AG09309 (cell line): Measurements from ENCODE around the gene TLCD3A.
"Not testable (repeated sequence)": the region's sequence is repeated elsewhere in the genome, so short reads cannot be mapped to it uniquely, and the experiment has no call there.

Source experiments
- DNase-seq: peaks from one replicate; pipeline ENCODE4 v3.0.0-alpha.2; 2010; ENCODE audit warnings: low read depth
- H3K4me3 ChIP-seq: 2 replicates; pipeline ENCODE4 v1.5.1; 2011; ENCODE audit warnings: mild to moderate bottlenecking, low read depth, low read length, moderate library complexity; ENCODE audit not compliant: control insufficient read depth
- CTCF ChIP-seq: IDR thresholded peaks from 2 replicates; pipeline ENCODE4 v1.5.1; 2011; ENCODE audit warnings: mild to moderate bottlenecking, low read depth, low read length, inconsistent platforms; ENCODE audit not compliant: insufficient read depth, control insufficient read depth; ENCODE audit errors: missing control alignments

TLCD3A gene

GRCh38 chr17:752620-753219 lies 20.3 kb downstream of the TLCD3A start:
- no peak for TF ChIP-seq CTCF
- no peak for DNase-seq
- H3K4me3 ChIP-seq: peak overlapping the region; percentile 57

- no peak for TF ChIP-seq CTCF
- DNase-seq: no peak
- H3K4me3 ChIP-seq: no peak overlapping the region
Observed at GRCh38 chr17:753418-753817, 21.0 kb downstream of the TLCD3A start.

GRCh38 chr17:755319-755961 lies 23.0 kb downstream of the TLCD3A start:
- not testable (repeated sequence) for H3K4me3 ChIP-seq, DNase-seq

GRCh38 chr17:756010-756567 lies 23.7 kb downstream of the TLCD3A start:
- not testable (repeated sequence) for H3K4me3 ChIP-seq, DNase-seq

- no peak for TF ChIP-seq CTCF
- no peak for DNase-seq
- no peak overlapping the region for H3K4me3 ChIP-seq
Observed at GRCh38 chr17:759964-760363, 27.6 kb downstream of the TLCD3A start.

DNA sequence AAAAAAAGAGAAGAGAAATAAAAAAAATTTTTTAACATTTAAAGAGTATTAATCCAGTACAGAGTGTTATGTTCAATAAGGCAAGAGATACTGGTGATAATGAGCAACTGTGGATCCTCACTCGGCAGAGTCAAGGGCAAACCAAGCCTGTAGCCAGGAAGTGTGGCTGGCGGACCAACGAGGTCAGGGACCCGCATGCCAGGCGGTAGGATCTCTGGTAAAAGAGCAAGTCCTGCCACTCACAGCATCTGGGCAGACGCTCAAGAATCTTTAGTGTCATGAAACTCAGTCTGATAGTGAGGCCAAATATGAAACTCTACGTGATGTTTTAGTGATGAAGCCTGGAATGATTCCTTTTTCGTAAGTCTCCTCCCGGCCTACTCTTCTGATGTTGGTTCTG lies 28.0 kb downstream of the TLCD3A start:
- no peak overlapping the region for H3K4me3 ChIP-seq
- TF ChIP-seq CTCF: no peak
- no peak for DNase-seq

DNA sequence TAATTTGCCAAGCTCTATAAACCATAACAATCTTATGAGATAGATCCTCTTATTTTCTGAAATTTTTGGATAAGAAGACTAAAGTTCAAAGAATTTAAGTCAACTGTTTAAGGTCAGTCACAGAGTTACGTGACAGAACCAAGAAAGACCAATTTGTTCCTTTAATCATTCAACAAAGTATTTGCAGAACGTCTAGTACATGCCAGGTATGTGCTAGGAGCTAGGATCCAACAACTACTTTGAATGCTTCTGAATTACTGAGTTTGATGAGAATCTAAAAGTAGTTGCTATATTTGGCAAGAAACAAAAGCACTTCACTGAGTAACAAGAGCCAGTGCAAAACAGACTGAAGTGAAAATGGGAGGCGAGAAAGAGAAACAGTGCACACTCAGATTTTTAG lies 34.7 kb downstream of the TLCD3A start:
- no peak for TF ChIP-seq CTCF
- no peak for DNase-seq

More for the DNA sequence above, 34.7 kb downstream of the TLCD3A start:
- H3K4me3 ChIP-seq: no peak overlapping the region
